ENCODE data around the gene DEPDC1B. TPM values are rescaled to one million over a fixed set of nuclear protein-coding genes. Genes with fewer than 3 reads are reported as not detected.

DEPDC1B gene
- total and polyA plus RNA-seq, 2 of the 8 experiments (the other 6 are each of a cell fraction or from before 2014, with no cell fraction given) = 30.8 to 67.4 TPM

DNA sequence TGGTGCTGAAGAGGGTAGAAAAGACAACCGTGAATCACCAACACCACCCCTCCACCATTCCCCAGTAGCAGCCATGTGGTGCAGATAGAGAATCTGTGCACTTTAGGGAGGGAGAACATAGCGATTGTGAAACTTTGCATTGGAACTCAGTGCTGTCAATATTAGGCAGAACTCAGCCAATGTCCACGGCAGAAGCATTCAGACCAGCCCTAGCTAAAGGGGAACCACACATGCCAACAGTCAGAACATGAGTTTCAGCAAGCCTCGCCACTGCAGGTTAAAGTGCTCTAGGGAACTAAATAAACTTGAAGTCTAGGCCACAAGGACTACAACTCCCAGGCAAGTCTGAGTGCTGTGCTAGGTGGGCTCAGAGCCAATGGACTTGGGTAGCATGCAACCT is 38.5 kb upstream of the DEPDC1B start:
- Histone ChIP-seq H3K36me3 (ENCODE audit: control insufficient read depth in 2 of 4, insufficient read depth in 4 of 4, low read length in 3 of 4) (no peaks in the 10 kb centered on the region), H3K9me3 (ENCODE audit: insufficient read depth in 2 of 2, low read depth in 1 of 2, low read length in 1 of 2) (no peaks in the 10 kb centered on the region), H2BK15ac (ENCODE audit: low read length) (no peak overlapping the region), H3K23ac (ENCODE audit: insufficient read length) (no peak overlapping the region), H3K79me2 (ENCODE audit: control insufficient read depth in 1 of 2, insufficient read depth in 2 of 2, low read length in 2 of 2) (no peaks in the 10 kb centered on the region), H2BK5ac (ENCODE audit: low read depth, low read length) (no peak overlapping the region), H3K14ac (ENCODE audit: insufficient read length) (no peak overlapping the region), H4K5ac (ENCODE audit: insufficient read length, low read depth, low read length) (no peak overlapping the region), H3K79me1 (ENCODE audit: low read depth, low read length) (no peaks in the 10 kb centered on the region), H2BK12ac (ENCODE audit: low read depth, low read length) (no peak overlapping the region), H2BK20ac (ENCODE audit: low read length) (no peak overlapping the region), H4K8ac (ENCODE audit: extremely low read depth, insufficient read depth, low read length) (no peak overlapping the region), H3K4me2 (ENCODE audit: insufficient read depth in 1 of 2, low read depth in 2 of 2, low read length in 2 of 2) (no peak overlapping the region), H3K9ac (replicated peaks in 1 of 4; ENCODE audit: extremely low read depth in 1 of 4, low read depth in 3 of 4, low read length in 3 of 4) (no peak overlapping the region), H4K91ac (replicated peaks; ENCODE audit: insufficient read length, low read length) (no peak overlapping the region), H3K4ac (replicated peaks; ENCODE audit: insufficient read length, low read depth, low read length) (no peak overlapping the region), H2AFZ (ENCODE audit: low read length) (no peak overlapping the region), H3K18ac (ENCODE audit: extremely low read depth, low read length) (no peak overlapping the region), H2BK120ac (replicated peaks; ENCODE audit: low read depth, low read length) (no peak overlapping the region), H4K20me1 (replicated peaks in 1 of 2; ENCODE audit: control insufficient read depth in 1 of 2, insufficient read depth in 2 of 2, low read length in 2 of 2) (no peaks in the 10 kb centered on the region), H3K23me2 (ENCODE audit: low read depth, low read length) (no peaks in the 10 kb centered on the region), H3K27me3 (replicated peaks in 1 of 4; ENCODE audit: control insufficient read depth in 3 of 4, extremely low read depth in 1 of 4, insufficient read depth in 3 of 4, low read length in 3 of 4) (peaks cover 0 to 3% (median 2%) of the 10 kb centered on the region in 4 experiments; a peak in 1 of 7 replicates), H2AK5ac (ENCODE audit: low read depth, low read length) (no peak overlapping the region), H3K27ac (ENCODE audit: low read depth, low read length) (no peak overlapping the region), H3K56ac (replicated peaks; ENCODE audit: insufficient read length, low read depth, low read length) (no peak overlapping the region), H3K4me1 (replicated peaks in 1 of 4; ENCODE audit: control insufficient read depth in 3 of 4, insufficient read depth in 4 of 4, low read length in 3 of 4) (no peaks in the 10 kb centered on the region), H3K4me3 (ENCODE audit: extremely low read depth in 1 of 4, insufficient read depth in 2 of 4, low read depth in 3 of 4, low read length in 4 of 4) (no peak overlapping the region)
- no peak for FAIRE-seq
- POLR2A ChIA-PET (ENCODE audit: partially characterized antibody) = interaction anchor here (1.7 kb wide), 1 partner anchor 10 kb away, joined by 5 read pairs; no protein-coding TSS in a partner anchor
- WGBS, 2 experiments (ENCODE audit: extremely low coverage in 1 of 2, insufficient coverage in 1 of 2, insufficient read length in 1 of 2, insufficient replicate concordance in 2 of 2, low coverage in 1 of 2, low lambda C conversion rate in 2 of 2, missing lambda C conversion rate in 1 of 2) = 74% methylated on average over 4 of the region's 4 CpGs; no CpG with 5 or more reads in 1 of the 2 experiments
- no peak for TF ChIP-seq YY1 (IDR thresholded peaks at IDR 0.05; ENCODE audit: low read depth, low read length)
- TF ChIP-seq JUND (IDR thresholded peaks at IDR 0.05; ENCODE audit: low read length) = no peak
- TF ChIP-seq, protein P1, sequence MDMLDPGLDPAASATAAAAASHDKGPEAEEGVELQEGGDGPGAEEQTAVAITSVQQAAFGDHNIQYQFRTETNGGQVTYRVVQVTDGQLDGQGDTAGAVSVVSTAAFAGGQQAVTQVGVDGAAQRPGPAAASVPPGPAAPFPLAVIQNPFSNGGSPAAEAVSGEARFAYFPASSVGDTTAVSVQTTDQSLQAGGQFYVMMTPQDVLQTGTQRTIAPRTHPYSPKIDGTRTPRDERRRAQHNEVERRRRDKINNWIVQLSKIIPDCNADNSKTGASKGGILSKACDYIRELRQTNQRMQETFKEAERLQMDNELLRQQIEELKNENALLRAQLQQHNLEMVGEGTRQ (IDR thresholded peaks at IDR 0.05; ENCODE audit: low read length) = no peak
- CTCF ChIA-PET (ENCODE audit: partially characterized antibody) = no interaction called here
- DNase-seq (ENCODE audit: low read depth in 1 of 2, low spot score in 2 of 2) = no peak

Measured in H1 (cell line).